SK-N-DZ (cell line): Measurements from ENCODE around the gene RTCB. TPM values are rescaled to one million over a fixed set of nuclear protein-coding genes. Genes with fewer than 3 reads are reported as not detected.

ENCODE experiments used
- DNase-seq: peaks from one replicate; pipeline ENCODE4 v3.0.0-alpha.2; 2015; ENCODE audit warnings: low spot score
- polyA plus RNA-seq, 2 experiments: library from polyadenylated mRNA; depleted of rRNA; stranded (reverse); fragments of >200 nt; gene quantifications; 2 replicates each; pipeline ENCODE4 v1.2.3, GENCODE V29; 2014

The RTCB gene
- polyA plus RNA-seq (2014; cell fraction: cytosol; rRNA removed), result 153 and 171 TPM in 2 replicates
- polyA plus RNA-seq (2014; cell fraction: nucleus; rRNA removed), result 43.8 and 76.5 TPM in 2 replicates

GRCh38 chr22:32411829-32412592 is at the start of gene RTCB:
RTCB (minus strand) TSS chr22:32412247; CDS start chr22:32412156, 91 bp downstream.
- peak; percentile 89 for DNase-seq

- DNase-seq, result no peak
These were observed 45.0 kb upstream of the RTCB start for GRCh38 chr22:32457031-32457430.

- DNase-seq, result no peak
These were observed 36.9 kb upstream of the RTCB start for GRCh38 chr22:32448980-32449379.

GRCh38 chr22:32446321-32446720 is 34.3 kb upstream of the RTCB start:
- DNase-seq, result no peak

- peak; percentile 82 for DNase-seq
These were observed 32.0 kb upstream of the RTCB start for GRCh38 chr22:32444068-32444467.

- no peak for DNase-seq
These were observed 18.3 kb upstream of the RTCB start for GRCh38 chr22:32430352-32430751.

GRCh38 chr22:32426881-32427280 is 14.8 kb upstream of the RTCB start:
- no peak for DNase-seq

GRCh38 chr22:32423664-32424063 is 11.6 kb upstream of the RTCB start:
- no peak for DNase-seq

- DNase-seq, result no peak
These were observed 10.0 kb upstream of the RTCB start for GRCh38 chr22:32422062-32422461.

GRCh38 chr22:32421484-32421883 is 9.4 kb upstream of the RTCB start:
- no peak for DNase-seq

- DNase-seq, result no peak
These were observed 5.9 kb upstream of the RTCB start for GRCh38 chr22:32417906-32418305.

GRCh38 chr22:32416556-32417085 is 4.6 kb upstream of the RTCB start:
- no peak for DNase-seq

- DNase-seq, result no peak
These were observed 2.1 kb upstream of the RTCB start for GRCh38 chr22:32414191-32414590.

- DNase-seq, result peak; percentile 37
These were observed 1.7 kb upstream of the RTCB start for GRCh38 chr22:32413719-32414118.

- no peak for DNase-seq
These were observed 645 bp downstream of the RTCB start for GRCh38 chr22:32411402-32411801.

GRCh38 chr22:32410459-32410858 is 1.6 kb downstream of the RTCB start:
- no peak for DNase-seq

GRCh38 chr22:32409977-32410376 is 2.1 kb downstream of the RTCB start:
- no peak for DNase-seq

GRCh38 chr22:32407936-32408335 is 4.1 kb downstream of the RTCB start:
- DNase-seq, result no peak

- DNase-seq, result no peak
These were observed 4.7 kb downstream of the RTCB start for GRCh38 chr22:32407312-32407711.

- no peak for DNase-seq
These were observed 8.0 kb downstream of the RTCB start for GRCh38 chr22:32404021-32404420.

GRCh38 chr22:32401486-32401885 is 10.6 kb downstream of the RTCB start:
- no peak for DNase-seq

GRCh38 chr22:32396746-32397145 is 15.3 kb downstream of the RTCB start:
- DNase-seq, result no peak

- no peak for DNase-seq
These were observed 15.8 kb downstream of the RTCB start for GRCh38 chr22:32396255-32396654.
